ENCODE measurements around the gene SERPINB6.
A peak's percentile ranks its signal among the peaks of the same experiment; 100 is the strongest.
"Not testable (repeated sequence)": the region's sequence is repeated elsewhere in the genome, so short reads cannot be mapped to it uniquely, and the experiment has no call there.

Gene SERPINB6

GRCh38 chr6:2916158-2916925 is 55.0 kb downstream of the SERPINB6 start:
- DNase-seq = peak in 20 of 58 donors; percentile 6 to 69 (median 28)

- DNase-seq = no peak
These were observed 56.2 kb downstream of the SERPINB6 start for GRCh38 chr6:2915150-2915549.

- no peak for DNase-seq
These were observed 57.1 kb downstream of the SERPINB6 start for GRCh38 chr6:2914318-2914660.

DNA sequence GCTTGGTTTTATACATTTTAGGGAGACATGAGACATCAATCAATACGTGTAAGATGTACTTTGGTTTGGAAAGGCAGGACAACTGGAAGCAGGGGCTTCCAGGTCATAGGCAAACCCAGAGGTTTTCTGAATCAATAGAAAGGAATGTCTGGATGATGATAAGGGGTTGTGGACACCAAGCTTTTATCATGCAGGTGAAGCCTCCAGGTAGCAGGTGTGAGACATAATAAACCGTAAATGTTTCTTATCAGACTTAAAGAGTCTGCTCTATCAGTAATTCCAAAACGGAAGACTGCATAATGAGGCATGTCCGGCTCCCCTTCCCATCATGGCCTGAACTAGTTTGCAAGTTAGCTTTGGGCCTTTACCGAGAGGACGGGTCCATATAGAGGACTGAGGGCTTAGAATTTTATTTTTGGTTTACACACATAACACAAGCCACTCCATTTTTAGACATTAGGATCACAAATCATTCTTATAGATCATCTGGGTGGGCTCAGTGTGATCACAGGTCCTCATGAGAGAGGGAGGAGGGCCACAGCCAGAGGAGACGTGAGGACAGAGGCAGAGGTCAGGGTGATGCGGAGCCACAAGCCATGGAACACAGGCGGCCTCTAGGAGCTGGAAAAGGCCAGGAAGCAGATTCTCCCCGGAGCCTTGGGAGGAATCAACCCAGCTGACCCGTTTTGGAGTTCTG is 57.6 kb downstream of the SERPINB6 start:
- DNase-seq = no peak

DNA sequence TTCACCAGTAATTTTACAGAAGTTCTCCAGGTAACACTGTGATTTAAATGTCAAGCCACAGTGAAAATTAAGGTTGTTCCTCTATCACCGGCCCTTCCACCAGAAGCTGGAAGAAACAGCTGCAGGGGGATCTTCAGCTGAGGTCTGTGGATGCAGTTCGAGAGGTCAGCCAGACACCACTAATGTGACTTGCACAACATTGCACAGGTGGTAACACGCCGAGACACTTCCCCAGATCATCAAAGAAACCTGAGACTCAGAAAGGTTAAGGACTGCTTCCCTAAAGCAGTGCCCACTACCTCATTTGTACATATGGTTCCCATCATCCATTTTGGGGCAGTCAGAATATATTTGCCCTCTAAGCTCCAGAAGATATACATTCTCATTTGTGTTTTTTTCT is 60.2 kb downstream of the SERPINB6 start:
- no peak for DNase-seq

DNA sequence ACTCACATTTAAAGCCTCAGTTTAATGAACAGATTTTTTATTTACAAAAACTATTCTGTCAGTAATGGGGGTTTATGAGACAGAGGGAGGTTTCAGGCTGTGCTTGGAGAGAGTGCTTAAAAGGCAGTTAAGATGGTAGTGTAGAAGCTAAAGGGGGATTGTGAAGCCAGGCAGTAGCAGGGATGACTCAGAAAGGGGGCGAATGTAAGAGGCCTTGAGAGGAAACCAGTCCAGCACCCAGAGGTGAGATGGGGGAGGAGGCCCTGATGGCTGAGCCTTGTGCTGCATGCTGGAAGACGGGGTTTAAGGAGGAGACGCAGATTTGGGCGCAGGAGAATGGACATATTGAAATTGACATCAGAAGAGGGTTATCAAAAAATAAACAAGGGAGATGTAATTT is 61.6 kb downstream of the SERPINB6 start:
- DNase-seq = no peak

GRCh38 chr6:2909051-2909606 is 62.2 kb downstream of the SERPINB6 start:
- DNase-seq = not testable (repeated sequence)

DNA sequence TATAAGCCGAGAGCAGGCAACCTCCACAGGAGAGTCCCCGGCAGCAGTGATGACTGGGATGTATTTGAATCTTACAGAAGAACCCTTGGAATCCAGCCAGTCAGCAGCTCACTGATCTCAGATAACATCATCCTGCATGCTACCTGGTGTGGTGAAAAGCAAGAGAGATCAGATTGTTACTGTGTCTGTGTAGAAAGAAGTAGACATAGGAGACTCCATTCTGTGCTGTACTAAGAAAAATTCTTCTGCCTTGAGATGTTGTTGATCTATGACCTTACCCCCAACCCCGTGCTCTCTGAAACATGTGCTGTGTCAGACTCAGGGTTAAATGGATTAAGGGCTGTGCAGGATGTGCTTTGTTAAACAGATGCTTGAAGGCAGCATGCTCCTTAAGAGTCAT is 62.9 kb downstream of the SERPINB6 start:
- DNase-seq = not testable (repeated sequence)

DNA sequence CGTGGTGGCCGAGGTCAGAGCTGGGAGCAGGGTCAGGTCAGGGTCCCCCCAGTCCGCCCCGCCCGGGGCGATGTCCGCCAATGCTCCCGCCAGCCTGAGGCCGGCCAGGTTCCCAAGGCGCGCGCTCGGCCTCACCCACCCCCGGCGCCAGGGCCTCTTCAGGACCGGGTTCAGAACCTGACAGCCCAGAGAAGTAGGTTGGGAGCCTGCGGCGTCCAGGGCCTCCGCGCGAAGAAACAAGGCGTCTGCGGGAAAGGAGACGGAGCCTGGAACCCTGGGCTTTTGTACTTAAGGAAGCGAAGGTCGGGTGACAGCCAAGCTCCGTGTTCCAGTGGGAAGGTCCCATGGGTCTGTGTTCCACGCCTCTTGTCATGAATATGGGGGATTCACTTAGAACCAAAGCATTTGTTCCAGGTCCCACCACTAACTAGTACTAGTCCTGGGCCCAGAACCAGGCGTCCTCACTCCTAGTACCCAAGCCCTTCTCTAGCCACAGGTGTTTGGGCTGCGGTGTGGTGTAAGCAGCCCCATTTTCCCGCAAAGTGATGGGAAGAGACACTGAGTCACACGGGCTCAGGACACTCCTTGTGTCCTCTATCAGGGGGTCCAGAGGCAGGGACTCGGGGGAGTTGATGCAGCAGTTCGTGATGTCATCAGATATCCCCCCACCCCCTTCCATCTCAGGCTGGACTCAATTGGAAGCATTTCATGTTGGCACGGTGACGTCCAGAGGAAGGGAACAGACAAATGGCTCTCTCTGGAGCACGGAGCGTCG is 67.8 kb downstream of the SERPINB6 start:
- DNase-seq = not testable (repeated sequence)

DNA sequence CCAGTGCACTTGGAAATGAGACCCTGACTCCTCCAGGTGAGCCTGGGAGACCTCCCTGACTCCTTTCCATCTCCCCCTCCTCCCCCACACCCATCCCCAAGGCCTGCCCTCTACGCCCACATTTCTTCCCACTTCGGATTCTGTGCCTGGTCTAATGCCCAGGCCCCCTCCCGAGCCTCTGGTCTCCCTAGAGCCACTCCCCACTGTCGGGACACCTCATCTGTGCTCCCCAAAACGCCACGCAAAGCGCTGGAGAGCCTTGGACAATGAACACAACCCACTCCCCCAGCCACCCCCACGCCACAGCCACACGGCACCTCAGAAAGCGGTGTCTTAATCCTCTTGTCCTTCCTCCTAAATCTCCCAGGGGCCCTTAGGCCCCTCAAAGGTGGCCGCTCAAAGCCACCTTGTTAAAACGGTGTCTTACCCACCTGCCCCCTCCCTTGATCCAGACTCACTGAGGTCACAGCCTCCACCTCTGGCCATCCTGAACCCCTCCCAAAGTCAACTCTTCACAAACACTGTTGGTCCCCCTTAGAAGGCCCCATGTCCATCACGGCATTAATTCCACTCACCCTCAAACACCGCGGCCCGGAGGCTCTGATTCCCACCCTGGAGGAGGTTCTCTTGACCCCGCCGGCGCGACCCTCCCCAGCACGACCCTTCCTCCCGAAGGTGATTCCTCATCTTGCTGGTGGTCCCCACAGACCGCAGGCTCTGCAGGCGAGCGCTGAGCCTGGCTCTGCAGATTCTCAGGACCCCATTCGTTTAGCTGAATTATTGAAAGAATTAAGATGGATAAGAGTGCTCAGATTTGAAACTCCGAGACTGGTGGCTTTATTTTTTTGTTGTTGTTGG is 69.5 kb downstream of the SERPINB6 start:
- peak in 1 of 58 donors; percentile 20 for DNase-seq

DNA sequence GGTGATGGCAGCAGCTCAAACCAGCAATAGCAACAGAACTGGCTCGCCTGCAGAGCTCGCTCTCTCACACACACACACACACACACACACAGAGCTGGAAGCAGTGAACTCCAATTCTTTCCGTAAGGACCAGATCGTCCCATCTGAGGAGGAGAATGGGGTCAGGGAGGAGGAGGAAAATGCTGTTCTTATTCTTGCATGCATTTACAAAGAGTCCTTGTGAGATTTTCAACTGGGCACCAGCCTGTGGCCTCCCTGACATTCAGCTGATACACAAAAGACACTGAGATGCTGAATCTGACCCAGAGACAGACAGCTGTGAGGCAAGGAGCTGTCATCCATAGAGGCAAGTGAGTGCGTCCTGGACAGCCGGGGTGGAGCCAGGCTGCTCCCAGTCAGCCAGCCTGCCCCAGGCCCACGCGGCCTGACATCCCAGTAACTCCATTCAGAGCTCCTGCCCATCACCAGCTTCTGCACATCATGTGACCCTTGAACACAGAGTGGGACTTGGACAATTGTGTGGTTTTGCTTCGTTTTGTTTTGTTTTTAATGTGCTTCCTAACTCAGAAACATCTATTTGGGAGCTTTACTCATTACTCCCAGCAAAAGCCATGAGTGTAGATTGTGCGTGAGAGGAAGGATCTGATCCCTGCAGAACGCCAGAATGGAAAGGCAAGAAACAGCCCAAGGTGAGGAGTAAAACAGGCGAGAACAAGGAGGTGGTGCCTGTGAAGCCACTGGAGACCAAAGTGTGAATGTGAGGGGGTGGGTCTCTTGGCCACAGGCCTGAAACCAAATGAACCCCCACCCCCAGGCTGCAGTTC is 70.3 kb downstream of the SERPINB6 start:
- peak in 36 of 58 donors; percentile 20 to 81 (median 47) for DNase-seq

DNA sequence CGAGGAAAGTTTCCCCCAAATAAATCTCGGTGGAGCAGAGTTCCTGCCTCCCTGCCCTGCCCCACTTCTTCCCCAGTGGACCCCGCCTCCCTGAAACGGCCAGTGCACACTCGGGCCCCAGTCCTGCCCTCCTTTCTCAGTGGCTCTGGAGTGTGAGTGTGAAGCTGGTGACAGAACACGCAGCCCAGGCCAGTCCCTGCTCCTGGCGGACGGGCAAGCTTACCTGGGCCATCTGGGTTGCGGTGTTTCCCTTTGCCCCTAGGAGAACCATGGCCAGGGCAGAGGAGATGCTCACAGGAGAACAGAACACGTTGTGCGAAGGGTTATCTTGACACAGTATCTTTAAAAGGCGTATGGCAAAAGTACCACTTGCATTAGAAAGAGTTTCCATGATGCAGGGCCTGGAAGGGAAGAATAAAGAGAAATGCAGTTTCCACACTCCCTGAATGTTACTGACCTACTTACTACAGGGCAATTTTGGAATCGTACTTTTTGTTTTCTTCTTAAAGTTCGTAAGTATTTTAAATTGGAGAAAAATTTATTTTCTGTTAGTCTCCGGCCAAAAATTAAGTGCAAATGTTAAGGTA is 71.1 kb downstream of the SERPINB6 start:
- DNase-seq = no peak

GRCh38 chr6:2899596-2899995 is 71.8 kb downstream of the SERPINB6 start:
- DNase-seq = no peak

Measured in anterior cingulate cortex (tissue), 58 donors.